ENCODE data around the gene TTC36.

The TTC36 gene

GRCh38 chr11:118529584-118530175, 2.4 kb downstream of the TTC36 start:
- TF ChIP-seq Cebpa-rat (IDR thresholded peaks at IDR 0.05) = no peak
- Histone ChIP-seq H3K4me3 (peak overlapping the region; percentile 67 to 88 (median 77); a peak in 19 of 20 replicates), H3K9ac (peak overlapping the region in 8 of 11 experiments; percentile 71 to 94 (median 84); a peak in 14 of 22 replicates), H3K36me3 (peaks cover 0 to 18% (median 8%) of the 10 kb centered on the region in 11 experiments; a peak in 11 of 22 replicates), H3K27me3 (peaks cover 0 to 23% (median 0%) of the 10 kb centered on the region in 11 experiments; a peak in 4 of 22 replicates), H3K4me2 (peak overlapping the region; percentile 81 to 99 (median 94)), H3K9me3 (replicated peaks in 1 of 11) (no peaks in the 10 kb centered on the region), H3K27ac (peak overlapping the region in 3 of 11 experiments; percentile 75 to 87 (median 82); a peak in 5 of 22 replicates), H4K20me1 (peaks cover 0 to 8% (median 5%) of the 10 kb centered on the region in 11 experiments; a peak in 8 of 22 replicates), H3K4me1 (peaks cover 29 to 69% (median 51%) of the 10 kb centered on the region in 10 experiments)

DNA sequence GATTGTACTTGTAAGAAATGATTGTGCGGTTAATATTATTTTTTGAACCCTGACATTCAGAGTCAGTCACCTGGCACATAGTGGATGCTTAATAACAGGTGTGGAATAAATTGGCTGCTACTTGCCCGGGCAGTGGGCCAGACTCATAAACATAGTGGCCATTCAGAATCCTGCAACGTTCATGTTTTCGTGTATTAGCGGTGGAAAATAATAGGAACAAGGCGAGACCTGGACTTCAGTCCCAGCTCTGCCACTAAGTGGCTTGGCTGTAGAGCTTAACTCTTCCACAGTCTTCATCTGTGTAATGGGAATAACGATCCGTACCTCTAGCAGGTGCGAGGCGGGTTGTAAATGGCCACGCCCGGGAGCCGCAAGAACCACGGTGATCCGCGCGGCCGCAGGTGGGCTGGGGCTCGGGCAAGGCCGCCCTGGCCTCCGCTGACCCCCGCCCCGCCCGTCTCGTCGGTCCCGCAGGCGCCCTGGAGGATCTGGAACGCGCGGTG, 3.0 kb downstream of the TTC36 start:
- peak overlapping the region; percentile 17 to 87 (median 76); a peak in 20 of 22 replicates for H3K27ac ChIP-seq
- H3K4me3 ChIP-seq = peak overlapping the region; percentile 67 to 88 (median 77)
- H4K20me1 ChIP-seq = peaks cover 0 to 3% (median 0%) of the 10 kb centered on the region in 11 experiments; a peak in 6 of 22 replicates
- no peak for TF ChIP-seq Cebpa-rat (IDR thresholded peaks at IDR 0.05)
- H3K36me3 ChIP-seq = peaks cover 0 to 21% (median 8%) of the 10 kb centered on the region in 11 experiments; a peak in 11 of 22 replicates
- peak overlapping the region; percentile 81 to 99 (median 94) for H3K4me2 ChIP-seq
- peaks cover 0 to 23% (median 0%) of the 10 kb centered on the region in 11 experiments; a peak in 4 of 22 replicates for H3K27me3 ChIP-seq
- no peaks in the 10 kb centered on the region for H3K9me3 ChIP-seq (replicated peaks in 1 of 11)
- peak overlapping the region; percentile 71 to 94 (median 80) for H3K9ac ChIP-seq
- H3K4me1 ChIP-seq = peaks cover 23 to 63% (median 45%) of the 10 kb centered on the region in 10 experiments

DNA sequence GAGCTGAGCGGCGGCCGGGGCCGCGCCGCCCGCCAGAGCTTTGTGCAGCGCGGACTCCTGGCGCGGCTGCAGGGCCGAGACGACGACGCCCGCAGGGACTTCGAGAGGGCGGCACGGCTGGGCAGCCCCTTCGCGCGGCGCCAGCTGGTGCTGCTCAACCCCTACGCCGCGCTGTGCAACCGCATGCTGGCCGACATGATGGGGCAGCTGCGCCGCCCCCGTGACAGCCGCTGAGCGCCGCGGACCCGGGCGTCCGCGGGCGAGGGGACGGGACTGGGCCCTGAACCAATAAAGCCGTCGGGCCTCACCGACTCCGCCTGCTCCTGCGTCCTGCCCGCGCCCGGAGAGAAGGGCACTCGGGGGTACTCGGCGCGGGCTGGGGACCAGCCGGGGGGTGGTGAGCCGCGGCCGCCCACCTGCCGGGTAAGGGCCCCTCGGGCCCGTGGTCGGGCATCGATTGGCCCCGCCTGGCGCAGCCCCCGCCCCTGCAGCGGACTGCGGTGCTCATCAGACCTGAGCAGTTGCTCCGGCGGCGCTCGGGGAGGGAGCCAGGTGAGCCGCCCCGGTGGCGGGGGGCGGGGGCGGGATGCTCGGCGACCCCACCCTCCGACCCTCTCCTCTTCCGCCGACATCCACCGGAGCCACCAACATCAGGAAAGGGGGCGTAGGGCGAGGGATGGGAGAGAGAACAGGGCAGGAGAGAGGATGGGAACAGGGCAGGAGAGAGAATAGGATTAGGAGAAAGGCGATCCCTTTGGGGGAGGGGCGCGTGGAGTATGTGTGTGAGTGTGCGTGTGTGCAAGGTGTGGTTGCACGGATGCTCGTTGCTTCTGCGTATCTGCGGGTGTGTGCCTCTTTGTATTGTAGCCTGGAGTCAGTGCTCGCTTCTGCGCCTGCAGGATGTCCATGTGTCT, 3.7 kb downstream of the TTC36 start, which contains the start of gene TMEM25:
TMEM25 (plus strand) TSS at position 510 of the 914 bp plus-strand sequence. CDS start 610 bp downstream, outside the sequence.
- Histone ChIP-seq H3K27me3 (peaks cover 0 to 23% (median 0%) of the 10 kb centered on the region in 11 experiments; a peak in 4 of 22 replicates), H3K4me1 (peaks cover 16 to 56% (median 38%) of the 10 kb centered on the region in 10 experiments), H3K9ac (peak within 1 kb of the TSS; percentile 71 to 94 (median 80)), H3K4me2 (peak within 1 kb of the TSS; percentile 81 to 99 (median 94)), H3K36me3 (peaks cover 0 to 21% (median 8%) of the 10 kb centered on the region in 11 experiments; a peak in 10 of 22 replicates), H3K27ac (peak within 1 kb of the TSS; percentile 17 to 87 (median 76); a peak in 21 of 22 replicates), H3K9me3 (replicated peaks in 1 of 11) (no peaks in the 10 kb centered on the region), H3K4me3 (peak within 1 kb of the TSS; percentile 67 to 88 (median 77)), H4K20me1 (no peaks in the 10 kb centered on the region)
- TF ChIP-seq Cebpa-rat (IDR thresholded peaks at IDR 0.05) = no peak

GRCh38 chr11:118531597-118532084, 4.4 kb downstream of the TTC36 start:
- H3K4me2 ChIP-seq = peak overlapping the region; percentile 81 to 99 (median 94)

GRCh38 chr11:118532091-118532490, 4.8 kb downstream of the TTC36 start:
- H3K4me2 ChIP-seq = peak overlapping the region in 9 of 11 experiments; percentile 89 to 99 (median 94); a peak in 13 of 22 replicates
- H4K20me1 ChIP-seq = no peaks in the 10 kb centered on the region
- peaks cover 12 to 45% (median 32%) of the 10 kb centered on the region in 10 experiments for H3K4me1 ChIP-seq
- H3K9me3 ChIP-seq (replicated peaks in 1 of 11) = no peaks in the 10 kb centered on the region
- peak overlapping the region in 5 of 11 experiments; percentile 79 to 94 (median 86); a peak in 6 of 22 replicates for H3K9ac ChIP-seq
- H3K27ac ChIP-seq = peak overlapping the region in 2 of 11 experiments; percentile 23 to 82; a peak in 2 of 22 replicates
- peaks cover 0 to 21% (median 5%) of the 10 kb centered on the region in 11 experiments; a peak in 10 of 22 replicates for H3K36me3 ChIP-seq
- H3K4me3 ChIP-seq = peak overlapping the region in 4 of 10 experiments; percentile 69 to 81 (median 76); a peak in 5 of 20 replicates
- peaks cover 0 to 23% (median 0%) of the 10 kb centered on the region in 11 experiments; a peak in 4 of 22 replicates for H3K27me3 ChIP-seq
- no peak for TF ChIP-seq Cebpa-rat (IDR thresholded peaks at IDR 0.05)

More at GRCh38 chr11:118531597-118532084, 4.4 kb downstream of the TTC36 start:
- Histone ChIP-seq H3K27me3 (peaks cover 0 to 23% (median 0%) of the 10 kb centered on the region in 11 experiments; a peak in 4 of 22 replicates), H3K9ac (peak overlapping the region in 10 of 11 experiments; percentile 76 to 94 (median 82); a peak in 17 of 22 replicates), H3K9me3 (replicated peaks in 1 of 11) (no peaks in the 10 kb centered on the region), H4K20me1 (no peaks in the 10 kb centered on the region), H3K27ac (peak overlapping the region in 6 of 11 experiments; percentile 23 to 87 (median 80); a peak in 7 of 22 replicates), H3K4me1 (peaks cover 12 to 49% (median 35%) of the 10 kb centered on the region in 10 experiments), H3K4me3 (peak overlapping the region; percentile 67 to 88 (median 77)), H3K36me3 (peaks cover 0 to 21% (median 7%) of the 10 kb centered on the region in 11 experiments; a peak in 10 of 22 replicates)
- no peak for TF ChIP-seq Cebpa-rat (IDR thresholded peaks at IDR 0.05)

- no peak overlapping the region for H3K4me3 ChIP-seq
- no peaks in the 10 kb centered on the region for H4K20me1 ChIP-seq
- no peak for TF ChIP-seq Cebpa-rat (IDR thresholded peaks at IDR 0.05)
Measured at GRCh38 chr11:118532852-118533768, 5.8 kb downstream of the TTC36 start.

More at GRCh38 chr11:118532852-118533768, 5.8 kb downstream of the TTC36 start:
- no peak overlapping the region for H3K27ac ChIP-seq
- H3K9me3 ChIP-seq (replicated peaks in 1 of 11) = no peaks in the 10 kb centered on the region
- no peak overlapping the region for H3K9ac ChIP-seq
- peaks cover 0 to 23% (median 0%) of the 10 kb centered on the region in 11 experiments; a peak in 4 of 22 replicates for H3K27me3 ChIP-seq
- H3K4me1 ChIP-seq = peaks cover 12 to 38% (median 31%) of the 10 kb centered on the region in 10 experiments
- H3K4me2 ChIP-seq = no peak overlapping the region
- H3K36me3 ChIP-seq = peaks cover 0 to 13% (median 0%) of the 10 kb centered on the region in 11 experiments; a peak in 5 of 22 replicates

Measured in BLaER1 treated with 17β-estradiol and CSF1 and Interleukin-3, amounts not matched to agents 10 nM and 100 nM (cell line).